Transverse colon (tissue), 4 donors: ENCODE results near the gene RNU5B-1. TPM values are rescaled to one million over a fixed set of nuclear protein-coding genes. Genes with fewer than 3 reads are reported as not detected.

ENCODE experiments used
- DNase-seq: peaks from one replicate; pipeline ENCODE4 v3.0.0-alpha.2; 2019
- H3K27ac ChIP-seq, 4 donors: fragments of 200-600 bp; sonication (generic); 2 replicates each; pipeline ENCODE4 v1.5.1; 2016 to 2018; ENCODE audit warnings: inconsistent platforms in 4 of 4
- H3K27me3 ChIP-seq: fragments of 200-600 bp; sonication (generic); 2 replicates; pipeline ENCODE4 v1.5.1; 2017; ENCODE audit warnings: inconsistent platforms
- H3K36me3 ChIP-seq, 4 donors: fragments of 200-600 bp; sonication (generic); 2 replicates each; pipeline ENCODE4 v1.5.1; 2017 to 2019; ENCODE audit warnings: inconsistent platforms in 4 of 4
- H3K4me1 ChIP-seq, 4 donors: fragments of 200-600 bp; sonication (generic); 2 replicates each; pipeline ENCODE4 v1.5.1; 2017 to 2020; ENCODE audit warnings: inconsistent platforms in 4 of 4
- H3K4me3 ChIP-seq, 4 donors: fragments of 200-600 bp; sonication (generic); 1 replicate in 1 of 4; 2 replicates in 3 of 4; pipeline versions ENCODE4 v1.5.1 to v1.6.1; 2017 to 2019; ENCODE audit warnings: inconsistent platforms in 4 of 4
- H3K9me3 ChIP-seq, 2 donors: fragments of 200-600 bp; sonication (generic); 2 replicates each; pipeline ENCODE4 v1.5.1; 2017 to 2019; ENCODE audit warnings: inconsistent platforms in 2 of 2
- EP300 ChIP-seq: sonication (generic); formaldehyde crosslinking; IDR thresholded peaks from one replicate; pipeline ENCODE4 v1.6.1; 2017; ENCODE audit warnings: antibody characterized with exemption, low read depth
- POLR2A ChIP-seq: fragments of 450-650 bp; IDR thresholded peaks from one replicate; pipeline ENCODE4 v1.6.1; 2016; ENCODE audit warnings: antibody characterized with exemption, mild to moderate bottlenecking, moderate library complexity
- POLR2AphosphoS5 ChIP-seq, 3 donors: sonication (generic); formaldehyde crosslinking; IDR thresholded peaks; one replicate each; pipeline ENCODE4 v1.6.1; 2016; ENCODE audit warnings: antibody characterized with exemption in 3 of 3
- WGBS, 2 donors: methylation state at CpG; one replicate each; pipeline ENCODE4 v1.1.5; 2018; ENCODE audit warnings: low coverage in 1 of 2; 5-methylcytosine and 5-hydroxymethylcytosine counted together
- in situ Hi-C, 4 donors: fragments of 200-750 bp; cut with MboI; loops; one replicate each; pipeline versions ENCODE4 v1.15.0 to v1.15.1; 2017; ENCODE audit warnings: low sequenced_read_pairs in 3 of 4, low pct_ligation_motif_present in 1 of 4, low pct_unique_long_range_greater_than_20kb in 1 of 4
- intact Hi-C: fragments of 100-400 bp; cut with DNase I; formaldehyde crosslinking; loops from one replicate; pipeline ENCODE4 v1.15.1; 2023; ENCODE audit warnings: low total_unique reads
- total RNA-seq, 4 donors: library from RNA; depleted of rRNA; stranded (reverse); fragments of >200 nt; gene quantifications; one replicate each; pipeline ENCODE4 v1.1.0, GENCODE V29; 2016
- TF ChIP-seq, protein P1 (sequence below), 5 experiments: fragments of 200-600 bp in 3 of 5; fragments of 450-650 bp in 2 of 5; sonication (generic) in 3 of 5; IDR thresholded peaks; 1 replicate in 2 of 5; 2 replicates in 3 of 5; pipeline ENCODE4 v1.5.1; 2016 to 2017; ENCODE audit warnings: antibody characterized with exemption in 5 of 5, inconsistent platforms in 3 of 5, mild to moderate bottlenecking in 2 of 5, moderate library complexity in 1 of 5

Gene RNU5B-1
- total RNA-seq, 4 donors from 2014 or later: not detected

DNA sequence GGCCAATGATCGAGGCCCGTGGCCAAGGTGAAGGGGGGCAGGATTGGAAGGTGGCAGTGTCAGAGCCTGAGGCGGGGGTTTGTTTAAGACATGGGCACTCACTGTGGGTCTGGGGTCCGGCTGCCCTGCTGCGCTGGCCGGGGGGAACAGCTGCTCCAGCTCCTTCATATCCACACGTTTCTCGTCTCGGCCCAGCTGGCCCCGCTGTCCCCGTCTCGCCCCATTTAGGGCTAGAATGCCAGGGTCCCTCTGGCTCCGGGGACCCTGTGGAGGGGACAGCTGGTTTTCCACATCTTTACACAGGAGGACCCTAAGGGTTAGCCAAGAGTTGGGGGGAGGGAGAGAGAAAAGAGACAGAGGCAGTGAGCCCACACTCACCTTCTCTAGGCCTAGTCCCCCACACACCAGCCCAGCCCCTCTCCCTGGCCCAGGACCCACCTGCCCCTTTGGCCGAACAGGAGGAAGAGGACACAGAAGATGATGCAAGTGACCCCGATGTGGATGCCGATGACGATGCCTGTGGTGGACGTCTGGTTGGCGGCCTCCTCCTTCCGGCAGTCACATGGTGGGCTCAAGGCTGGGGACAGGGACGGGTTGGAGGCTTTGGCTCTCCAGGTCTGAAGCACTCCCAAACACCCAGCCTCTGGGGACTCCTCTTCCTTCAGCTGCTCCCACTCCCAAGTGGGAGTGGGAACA lies 25.0 kb downstream of the RNU5B-1 start:
- Histone ChIP-seq H3K4me3 (no peak overlapping the region), H3K27ac (no peak overlapping the region), H3K9me3 (no peaks in the 10 kb centered on the region), H3K36me3 (no peaks in the 10 kb centered on the region), H3K27me3 (no peaks in the 10 kb centered on the region), H3K4me1 (no peaks in the 10 kb centered on the region)
- WGBS, 2 donors: 89 to 91% methylated on average over 10 to 18 of the region's 21 CpGs
- in situ Hi-C loops (no loop called here), intact Hi-C loops (no loop called here)
- TF ChIP-seq, protein P1, sequence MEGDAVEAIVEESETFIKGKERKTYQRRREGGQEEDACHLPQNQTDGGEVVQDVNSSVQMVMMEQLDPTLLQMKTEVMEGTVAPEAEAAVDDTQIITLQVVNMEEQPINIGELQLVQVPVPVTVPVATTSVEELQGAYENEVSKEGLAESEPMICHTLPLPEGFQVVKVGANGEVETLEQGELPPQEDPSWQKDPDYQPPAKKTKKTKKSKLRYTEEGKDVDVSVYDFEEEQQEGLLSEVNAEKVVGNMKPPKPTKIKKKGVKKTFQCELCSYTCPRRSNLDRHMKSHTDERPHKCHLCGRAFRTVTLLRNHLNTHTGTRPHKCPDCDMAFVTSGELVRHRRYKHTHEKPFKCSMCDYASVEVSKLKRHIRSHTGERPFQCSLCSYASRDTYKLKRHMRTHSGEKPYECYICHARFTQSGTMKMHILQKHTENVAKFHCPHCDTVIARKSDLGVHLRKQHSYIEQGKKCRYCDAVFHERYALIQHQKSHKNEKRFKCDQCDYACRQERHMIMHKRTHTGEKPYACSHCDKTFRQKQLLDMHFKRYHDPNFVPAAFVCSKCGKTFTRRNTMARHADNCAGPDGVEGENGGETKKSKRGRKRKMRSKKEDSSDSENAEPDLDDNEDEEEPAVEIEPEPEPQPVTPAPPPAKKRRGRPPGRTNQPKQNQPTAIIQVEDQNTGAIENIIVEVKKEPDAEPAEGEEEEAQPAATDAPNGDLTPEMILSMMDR (IDR thresholded peaks at IDR 0.05): no peak
- TF ChIP-seq POLR2AphosphoS5 (IDR thresholded peaks at IDR 0.05) (no peak), POLR2A (no peak), EP300 (no peak)
- DNase-seq: no peak

DNA sequence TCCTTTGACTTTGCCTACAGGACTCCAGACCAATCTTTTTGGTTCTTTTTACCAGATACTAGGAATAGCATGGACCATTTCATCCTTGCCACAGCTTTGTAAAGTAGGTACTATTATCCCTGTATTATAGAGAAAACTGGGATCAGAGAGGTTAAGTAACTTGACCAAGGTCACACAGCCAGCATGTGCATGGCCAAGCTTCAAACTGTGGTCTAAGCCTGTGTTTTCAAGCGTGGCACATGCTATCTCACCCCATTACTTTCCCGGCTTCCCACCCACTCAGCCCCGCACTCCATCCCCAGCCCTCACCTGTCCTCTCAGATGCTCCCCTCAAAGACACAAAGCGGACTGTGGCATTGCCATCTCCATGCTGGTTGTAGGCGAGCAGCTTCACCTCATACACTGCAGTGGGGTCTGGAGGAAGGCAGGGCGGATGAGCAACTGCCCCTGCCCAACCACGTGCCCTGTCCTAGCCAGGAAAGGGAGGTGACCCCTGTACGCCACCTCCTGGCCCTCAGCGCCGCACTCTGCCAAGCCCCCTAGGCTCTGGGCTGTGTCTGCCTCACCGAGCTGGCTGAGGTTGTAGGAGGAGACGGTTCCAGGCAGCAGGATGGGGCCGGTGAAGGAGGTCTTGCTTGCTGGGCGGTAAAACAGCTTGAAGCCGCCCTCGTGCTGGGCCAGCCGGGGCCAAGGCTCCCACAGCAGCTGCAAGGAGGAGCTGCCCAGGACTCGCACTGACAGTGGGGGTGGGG lies 25.7 kb downstream of the RNU5B-1 start:
- WGBS, 2 donors: 90% methylated on average over 16 of the region's 18 CpGs; no CpG with 5 or more reads in 1 of the 2 donors
- intact Hi-C loops: no loop called here

DNA sequence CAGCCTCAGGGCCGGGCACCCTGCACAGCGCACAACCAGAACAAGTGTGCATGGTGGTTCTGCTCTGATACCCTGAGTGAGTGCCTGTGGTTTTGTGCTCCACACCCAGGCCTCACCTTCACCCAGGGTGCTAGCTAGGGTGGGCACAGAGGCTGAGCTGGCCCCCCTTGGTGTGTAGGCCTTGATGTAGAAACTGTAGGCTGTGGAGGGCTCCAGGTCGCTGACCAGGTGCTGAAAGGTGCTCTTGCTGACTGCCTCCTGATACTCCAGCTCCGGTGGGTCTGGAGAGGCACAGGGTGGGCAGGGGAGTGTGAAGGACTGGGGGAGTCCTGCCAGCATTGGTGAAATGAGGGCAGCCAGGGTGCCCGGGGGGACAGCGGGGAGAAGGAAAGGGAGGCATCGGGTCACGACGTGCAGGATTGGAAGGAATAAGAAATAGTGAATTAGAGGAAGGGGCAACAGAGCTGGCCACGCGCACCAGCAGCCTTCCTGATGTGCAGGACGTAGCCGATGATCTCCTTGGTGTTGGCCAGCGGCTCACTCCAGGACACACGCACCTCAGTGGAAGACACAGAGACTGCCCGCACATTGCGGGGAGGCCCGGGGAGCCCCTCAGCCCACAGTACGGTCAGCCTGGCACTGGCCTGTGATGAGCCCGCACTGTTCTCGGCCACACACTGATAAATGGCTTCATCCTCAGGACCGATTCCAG lies 26.6 kb downstream of the RNU5B-1 start:
- H3K4me3 ChIP-seq: no peak overlapping the region
- H3K4me1 ChIP-seq: no peaks in the 10 kb centered on the region
- in situ Hi-C loops (no loop called here), intact Hi-C loops (no loop called here)
- H3K27me3 ChIP-seq: no peaks in the 10 kb centered on the region
- no peak overlapping the region for H3K27ac ChIP-seq
- H3K36me3 ChIP-seq: no peaks in the 10 kb centered on the region
- TF ChIP-seq, protein P1 (IDR thresholded peaks at IDR 0.05): no peak
- TF ChIP-seq POLR2A: no peak
- no peak for TF ChIP-seq EP300
- TF ChIP-seq POLR2AphosphoS5 (IDR thresholded peaks at IDR 0.05): no peak
- no peaks in the 10 kb centered on the region for H3K9me3 ChIP-seq
- no peak for DNase-seq
- WGBS, 2 donors: 91% methylated on average over 7 to 22 of the region's 22 CpGs

More for the DNA sequence above, 25.7 kb downstream of the RNU5B-1 start:
- no peak for TF ChIP-seq EP300
- Histone ChIP-seq H3K9me3 (no peaks in the 10 kb centered on the region), H3K4me3 (no peak overlapping the region), H3K27me3 (no peaks in the 10 kb centered on the region), H3K27ac (no peak overlapping the region), H3K36me3 (no peaks in the 10 kb centered on the region), H3K4me1 (no peaks in the 10 kb centered on the region)
- in situ Hi-C loops: no loop called here
- no peak for DNase-seq

DNA sequence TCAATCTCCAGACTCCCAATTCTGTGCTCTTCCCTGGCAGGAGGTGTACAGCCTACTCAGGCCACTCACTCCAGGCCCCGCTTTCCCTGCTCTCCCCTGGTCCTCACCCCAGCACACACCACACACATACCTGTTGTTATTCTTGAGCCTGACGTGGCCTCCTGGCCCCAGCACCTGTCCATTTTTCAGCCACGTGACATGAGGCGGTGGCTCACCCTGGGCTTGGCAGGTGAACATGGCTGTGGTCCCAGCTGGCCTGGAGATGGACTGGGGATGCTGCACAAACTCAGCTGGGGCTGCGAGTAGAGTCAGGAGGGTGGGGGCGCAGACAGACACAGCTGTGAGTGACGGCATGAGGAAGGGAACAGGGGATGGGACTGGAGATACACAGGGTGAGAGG lies 27.3 kb downstream of the RNU5B-1 start:
- H3K27me3 ChIP-seq: no peaks in the 10 kb centered on the region
- in situ Hi-C loops: no loop called here
- 83 to 85% methylated on average over 3 to 6 of the region's 7 CpGs for WGBS, 2 donors
- no peaks in the 10 kb centered on the region for H3K36me3 ChIP-seq
- no peaks in the 10 kb centered on the region for H3K4me1 ChIP-seq
- TF ChIP-seq, protein P1 (IDR thresholded peaks at IDR 0.05): no peak
- TF ChIP-seq POLR2AphosphoS5 (IDR thresholded peaks at IDR 0.05): no peak
- TF ChIP-seq POLR2A: no peak
- no peak for TF ChIP-seq EP300
- intact Hi-C loops: no loop called here
- no peak overlapping the region for H3K27ac ChIP-seq
- no peak for DNase-seq
- H3K4me3 ChIP-seq: no peak overlapping the region
- no peaks in the 10 kb centered on the region for H3K9me3 ChIP-seq
